CD4-positive, alpha-beta T cell (primary cell): ENCODE data around the gene MRPS30. TPM values are rescaled to one million over a fixed set of nuclear protein-coding genes. Genes with fewer than 3 reads are reported as not detected.

Experiments used
- ATAC-seq: fragments of 200-7000 bp; cut with Tn5 transposase; one replicate; pipeline ENCODE4 v1.10.0; 2022; ENCODE audit warnings: mild to moderate bottlenecking; ENCODE audit not compliant: poor library complexity
- CTCF ChIA-PET: fragments of 350-600 bp; sonication (Branson Sonifier 250); formaldehyde crosslinking; loops from one replicate; lab custom pipeline; 2021; ENCODE audit warnings: antibody characterized with exemption, inconsistent platforms; lab: Charles Lee
- POLR2A ChIA-PET: fragments of 350-600 bp; sonication (Branson Sonifier 250); formaldehyde crosslinking; loops from one replicate; lab custom pipeline; 2021; ENCODE audit warnings: antibody characterized with exemption, inconsistent platforms; lab: Charles Lee
- DNase-seq, 14 experiments: peaks; one replicate each; pipeline ENCODE4 v3.0.0-alpha.2; 2013 to 2020; ENCODE audit warnings: mixed read lengths in 2 of 14
- H3K27ac ChIP-seq, 2 donors: one replicate each; pipeline versions ENCODE4 v1.5.1 to v1.7.0; 2013; ENCODE audit warnings: low read length in 2 of 2, low read depth in 1 of 2, mild to moderate bottlenecking in 1 of 2
- H3K27me3 ChIP-seq, 2 experiments: 1 replicate in 1 of 2; 2 replicates in 1 of 2; pipeline versions ENCODE4 v1.6.1 to v1.7.0; 2013; ENCODE audit warnings: low read length in 2 of 2, control low read depth in 1 of 2, mild to moderate bottlenecking in 1 of 2, moderate library complexity in 1 of 2; ENCODE audit not compliant: insufficient read depth in 2 of 2, control insufficient read depth in 1 of 2
- H3K36me3 ChIP-seq: one replicate; pipeline ENCODE4 v1.6.1; 2013; ENCODE audit warnings: low read length, control low read depth; ENCODE audit not compliant: insufficient read depth
- H3K4me1 ChIP-seq: one replicate; pipeline ENCODE4 v1.6.1; 2013; ENCODE audit warnings: low read length, control low read depth; ENCODE audit not compliant: insufficient read depth
- H3K4me3 ChIP-seq: one replicate; pipeline ENCODE4 v1.5.1; 2013; ENCODE audit warnings: mild to moderate bottlenecking, low read length, moderate library complexity
- H3K9me3 ChIP-seq, 2 experiments: 1 replicate in 1 of 2; 2 replicates in 1 of 2; pipeline versions ENCODE4 v1.6.1 to v1.7.0; 2013; ENCODE audit warnings: low read length in 2 of 2, mild to moderate bottlenecking in 2 of 2, control low read depth in 1 of 2, moderate library complexity in 1 of 2; ENCODE audit not compliant: control insufficient read depth in 1 of 2, insufficient read depth in 1 of 2
- H3K27ac Mint-ChIP-seq: one replicate; pipeline ENCODE4 v1.8.0; 2020; ENCODE audit warnings: mixed read lengths
- H3K27me3 Mint-ChIP-seq: one replicate; pipeline ENCODE4 v1.8.0; 2021; ENCODE audit warnings: mixed read lengths
- H3K36me3 Mint-ChIP-seq: one replicate; pipeline ENCODE4 v1.8.0; 2021; ENCODE audit warnings: low read depth, mixed read lengths
- H3K4me1 Mint-ChIP-seq: one replicate; pipeline ENCODE4 v1.8.0; 2021; ENCODE audit warnings: low read depth, mixed read lengths
- H3K4me3 Mint-ChIP-seq: one replicate; pipeline ENCODE4 v1.8.0; 2020; ENCODE audit warnings: mild to moderate bottlenecking, mixed read lengths
- H3K9me3 Mint-ChIP-seq: one replicate; pipeline ENCODE4 v1.8.0; 2020; ENCODE audit warnings: mixed read lengths
- intact Hi-C, 2 experiments: fragments of 100-400 bp; cut with DNase I in 1 of 2; cut with micrococcal nuclease in 1 of 2; formaldehyde crosslinking; loops; one replicate each; pipeline versions ENCODE4 v1.15.1 to v1.9.0; 2023 to 2025; cut with DNase I, micrococcal nuclease
- total RNA-seq, 174 experiments: library from RNA in 2 of 174; stranded (reverse) in 2 of 174; gene quantifications; one replicate each; pipeline ENCODE4 v1.2.3 and lab custom pipeline; 2021 to 2026
- TF ChIP-seq, protein P1 (sequence below): fragments of 200-600 bp; IDR thresholded peaks from one replicate; pipeline ENCODE4 v1.8.0; 2022; ENCODE audit warnings: antibody characterized with exemption, mild to moderate bottlenecking

Gene MRPS30
- total RNA-seq, 2 experiments from 2014 or later, result 43.2 to 43.8 TPM

GRCh38 chr5:44839018-44839681 lies 30.4 kb downstream of the MRPS30 start:
- TF ChIP-seq, protein P1, sequence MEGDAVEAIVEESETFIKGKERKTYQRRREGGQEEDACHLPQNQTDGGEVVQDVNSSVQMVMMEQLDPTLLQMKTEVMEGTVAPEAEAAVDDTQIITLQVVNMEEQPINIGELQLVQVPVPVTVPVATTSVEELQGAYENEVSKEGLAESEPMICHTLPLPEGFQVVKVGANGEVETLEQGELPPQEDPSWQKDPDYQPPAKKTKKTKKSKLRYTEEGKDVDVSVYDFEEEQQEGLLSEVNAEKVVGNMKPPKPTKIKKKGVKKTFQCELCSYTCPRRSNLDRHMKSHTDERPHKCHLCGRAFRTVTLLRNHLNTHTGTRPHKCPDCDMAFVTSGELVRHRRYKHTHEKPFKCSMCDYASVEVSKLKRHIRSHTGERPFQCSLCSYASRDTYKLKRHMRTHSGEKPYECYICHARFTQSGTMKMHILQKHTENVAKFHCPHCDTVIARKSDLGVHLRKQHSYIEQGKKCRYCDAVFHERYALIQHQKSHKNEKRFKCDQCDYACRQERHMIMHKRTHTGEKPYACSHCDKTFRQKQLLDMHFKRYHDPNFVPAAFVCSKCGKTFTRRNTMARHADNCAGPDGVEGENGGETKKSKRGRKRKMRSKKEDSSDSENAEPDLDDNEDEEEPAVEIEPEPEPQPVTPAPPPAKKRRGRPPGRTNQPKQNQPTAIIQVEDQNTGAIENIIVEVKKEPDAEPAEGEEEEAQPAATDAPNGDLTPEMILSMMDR, result no peak
- CTCF ChIA-PET, result no interaction called here
- Mint-ChIP-seq H3K27me3 (no peaks in the 10 kb centered on the region), H3K27ac (no peak overlapping the region), H3K36me3 (peaks cover 26% of the 10 kb centered on the region), H3K4me1 (no peaks in the 10 kb centered on the region), H3K9me3 (peaks cover 6% of the 10 kb centered on the region), H3K4me3 (no peak overlapping the region)
- POLR2A ChIA-PET, result no interaction called here
- ATAC-seq, result no peak
- H3K9me3 ChIP-seq, result peaks cover 4 to 8% of the 10 kb centered on the region in 2 experiments
- H3K27me3 ChIP-seq, result no peaks in the 10 kb centered on the region
- intact Hi-C loops, result no loop called here
- no peak overlapping the region for H3K27ac ChIP-seq
- no peak overlapping the region for H3K4me3 ChIP-seq
- H3K4me1 ChIP-seq, result no peaks in the 10 kb centered on the region
- no peak for DNase-seq
- no peaks in the 10 kb centered on the region for H3K36me3 ChIP-seq

DNA sequence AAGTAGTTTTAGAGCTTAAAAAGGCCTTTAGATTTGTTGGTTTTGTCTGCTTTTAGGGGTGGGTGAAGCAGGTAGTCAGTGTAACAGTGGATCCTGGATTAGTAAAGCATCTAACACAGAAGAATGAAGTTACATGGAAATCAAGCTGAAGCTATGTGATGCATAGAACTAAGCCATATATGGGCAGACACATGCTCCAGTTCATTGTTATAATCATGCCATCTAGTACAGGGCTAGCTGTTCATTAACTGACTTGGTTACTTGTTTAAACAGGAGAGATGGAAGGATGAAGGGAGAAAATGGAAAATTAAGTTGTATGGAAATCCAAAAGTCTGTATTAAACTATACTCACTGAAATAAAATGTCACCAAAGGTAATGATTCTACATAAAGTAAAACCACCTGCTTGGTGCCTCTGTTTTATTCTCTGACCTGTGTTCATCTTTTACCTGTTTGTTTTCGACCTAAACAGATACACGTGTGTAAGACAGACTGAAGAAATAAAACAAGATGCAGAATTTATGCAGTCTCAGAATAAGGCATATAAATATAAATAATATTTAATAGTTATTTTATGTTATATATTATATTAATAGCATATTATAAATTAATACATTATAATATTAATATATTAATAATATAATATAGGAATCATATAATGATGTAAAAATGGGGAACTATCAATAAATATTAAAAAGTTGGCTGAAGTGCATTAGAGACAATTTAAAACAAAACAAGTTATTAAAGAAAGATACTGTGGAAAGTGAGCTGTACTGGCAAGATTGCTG lies 33.9 kb downstream of the MRPS30 start:
- peaks cover 4 to 8% of the 10 kb centered on the region in 2 experiments for H3K9me3 ChIP-seq
- Mint-ChIP-seq H3K36me3 (peaks cover 11% of the 10 kb centered on the region), H3K27ac (no peak overlapping the region), H3K9me3 (peaks cover 6% of the 10 kb centered on the region), H3K4me1 (no peaks in the 10 kb centered on the region), H3K27me3 (no peaks in the 10 kb centered on the region), H3K4me3 (no peak overlapping the region)
- no peak overlapping the region for H3K4me3 ChIP-seq
- no peaks in the 10 kb centered on the region for H3K4me1 ChIP-seq
- no peak for ATAC-seq
- TF ChIP-seq, protein P1, result no peak
- no peaks in the 10 kb centered on the region for H3K27me3 ChIP-seq
- no peak overlapping the region for H3K27ac ChIP-seq
- ChIA-PET POLR2A (no interaction called here), CTCF (no interaction called here)
- H3K36me3 ChIP-seq, result no peaks in the 10 kb centered on the region
- DNase-seq, result no peak
- intact Hi-C loops, result no loop called here

- Mint-ChIP-seq H3K9me3 (no peaks in the 10 kb centered on the region), H3K36me3 (no peaks in the 10 kb centered on the region), H3K4me1 (no peaks in the 10 kb centered on the region), H3K27ac (no peak overlapping the region), H3K27me3 (no peaks in the 10 kb centered on the region), H3K4me3 (no peak overlapping the region)
- TF ChIP-seq, protein P1, result no peak
- intact Hi-C loops, result no loop called here
- Histone ChIP-seq H3K4me3 (no peak overlapping the region), H3K27me3 (no peaks in the 10 kb centered on the region), H3K9me3 (no peaks in the 10 kb centered on the region), H3K36me3 (no peaks in the 10 kb centered on the region), H3K27ac (no peak overlapping the region), H3K4me1 (no peaks in the 10 kb centered on the region)
- POLR2A ChIA-PET, result no interaction called here
- DNase-seq (no peak), ATAC-seq (no peak)
- CTCF ChIA-PET, result no interaction called here
Observed at GRCh38 chr5:44844744-44845143, 36.0 kb downstream of the MRPS30 start.
